ENCODE data around the gene FAM217B. TPM values are rescaled to one million over a fixed set of nuclear protein-coding genes. Genes with fewer than 3 reads are reported as not detected.

The FAM217B gene
- polyA plus RNA-seq, 3 donors: 5.3 to 18.3 (median 18.1) TPM

- peak overlapping the region in 2 of 7 donors; percentile 50 to 74 for H3K27ac Mint-ChIP-seq
These were observed 3.8 kb upstream of the FAM217B start for GRCh38 chr20:59936409-59936808.

GRCh38 chr20:59937150-59937549 is 3.0 kb upstream of the FAM217B start:
- Mint-ChIP-seq H3K36me3 (peaks cover 13% of the 10 kb centered on the region in 2 donors), H3K4me3 (peak overlapping the region in 1 of 2 donors; percentile 82), H3K27me3 (ENCODE audit: low read depth in 3 of 3) (peaks cover 0 to 2% (median 2%) of the 10 kb centered on the region in 3 donors), H3K9me3 (peaks cover 0 to 6% (median 1%) of the 10 kb centered on the region in 7 donors), H3K27ac (peak overlapping the region in 6 of 7 donors; percentile 12 to 84 (median 78)), H3K4me1 (peaks cover 58% of the 10 kb centered on the region)
- Histone ChIP-seq H3K9me3 (replicated peaks in 1 of 2; ENCODE audit: control insufficient read depth in 1 of 2, insufficient read depth in 1 of 2, low read length in 2 of 2) (no peaks in the 10 kb centered on the region), H4K20me1 (ENCODE audit: insufficient read depth, low read length) (peaks cover 43% of the 10 kb centered on the region), H3K79me2 (ENCODE audit: insufficient read depth, low read length) (peaks cover 69% of the 10 kb centered on the region), H2AFZ (ENCODE audit: insufficient read depth, low read depth, low read length, poor library complexity, severe bottlenecking) (peak overlapping the region; percentile 17), H3K36me3 (replicated peaks in 1 of 2; ENCODE audit: control insufficient read depth in 1 of 2, insufficient read depth in 2 of 2, low read length in 2 of 2) (peaks cover 0 to 13% of the 10 kb centered on the region in 2 donors), H3K4me1 (ENCODE audit: control insufficient read depth in 1 of 2, insufficient read depth in 2 of 2, low read length in 2 of 2) (peaks cover 59 to 75% of the 10 kb centered on the region in 2 donors), H3K4me3 (replicated peaks in 1 of 3; ENCODE audit: low read depth in 2 of 3, low read length in 3 of 3) (peak overlapping the region in 1 of 3 experiments; percentile 95), H3K27ac (ENCODE audit: low read depth in 1 of 2, low read length in 2 of 2) (peak overlapping the region in 1 of 2 donors; percentile 97), H3K27me3 (ENCODE audit: control insufficient read depth in 2 of 2, insufficient read depth in 2 of 2, low read length in 2 of 2) (no peaks in the 10 kb centered on the region), H3K9ac (ENCODE audit: insufficient read depth, low read length, poor library complexity, severe bottlenecking) (peak overlapping the region; percentile 24), H3K4me2 (replicated peaks; ENCODE audit: extremely low read depth, low read length, poor library complexity, severe bottlenecking) (peak overlapping the region; percentile 85)
- DNase-seq: peak in 2 of 3 donors; percentile 12 to 42
- no CpG with 5 or more reads among the region's 3 CpGs for WGBS (ENCODE audit: insufficient coverage)
- intact Hi-C loops (cut with micrococcal nuclease): no loop called here
- no peak for TF ChIP-seq CTCF (IDR thresholded peaks at IDR 0.05)

More at GRCh38 chr20:59936409-59936808, 3.8 kb upstream of the FAM217B start:
- peaks cover 43% of the 10 kb centered on the region for H4K20me1 ChIP-seq (ENCODE audit: insufficient read depth, low read length)
- H3K4me1 ChIP-seq (ENCODE audit: control insufficient read depth in 1 of 2, insufficient read depth in 2 of 2, low read length in 2 of 2): peaks cover 52 to 68% of the 10 kb centered on the region in 2 donors
- no peaks in the 10 kb centered on the region for H3K27me3 ChIP-seq (ENCODE audit: control insufficient read depth in 2 of 2, insufficient read depth in 2 of 2, low read length in 2 of 2)
- peak overlapping the region in 1 of 2 donors; percentile 97 for H3K27ac ChIP-seq (ENCODE audit: low read depth in 1 of 2, low read length in 2 of 2)
- DNase-seq: no peak
- WGBS (ENCODE audit: insufficient coverage): 50% methylated on average over 1 of the region's 4 CpGs
- H3K79me2 ChIP-seq (ENCODE audit: insufficient read depth, low read length): peaks cover 62% of the 10 kb centered on the region
- H3K9me3 Mint-ChIP-seq: peaks cover 0 to 6% (median 1%) of the 10 kb centered on the region in 7 donors
- peak overlapping the region in 1 of 2 donors; percentile 51 for H3K4me3 Mint-ChIP-seq
- TF ChIP-seq CTCF (IDR thresholded peaks at IDR 0.05): no peak
- H3K4me3 ChIP-seq (replicated peaks in 1 of 3; ENCODE audit: low read depth in 2 of 3, low read length in 3 of 3): peak overlapping the region in 1 of 3 experiments; percentile 95
- H3K9me3 ChIP-seq (replicated peaks in 1 of 2; ENCODE audit: control insufficient read depth in 1 of 2, insufficient read depth in 1 of 2, low read length in 2 of 2): no peaks in the 10 kb centered on the region
- intact Hi-C loops (cut with micrococcal nuclease): no loop called here
- no peak overlapping the region for H2AFZ ChIP-seq (ENCODE audit: insufficient read depth, low read depth, low read length, poor library complexity, severe bottlenecking)
- H3K36me3 Mint-ChIP-seq: peaks cover 12% of the 10 kb centered on the region in 2 donors
- H3K4me1 Mint-ChIP-seq: peaks cover 50% of the 10 kb centered on the region
- H3K36me3 ChIP-seq (replicated peaks in 1 of 2; ENCODE audit: control insufficient read depth in 1 of 2, insufficient read depth in 2 of 2, low read length in 2 of 2): peaks cover 0 to 12% of the 10 kb centered on the region in 2 donors
- peaks cover 0 to 4% (median 2%) of the 10 kb centered on the region in 3 donors for H3K27me3 Mint-ChIP-seq (ENCODE audit: low read depth in 3 of 3)
- H3K4me2 ChIP-seq (replicated peaks; ENCODE audit: extremely low read depth, low read length, poor library complexity, severe bottlenecking): peak overlapping the region; percentile 85
- no peak overlapping the region for H3K9ac ChIP-seq (ENCODE audit: insufficient read depth, low read length, poor library complexity, severe bottlenecking)
